GM18508 (cell line): ENCODE measurements around the gene PRKD1.
"Not testable (repeated sequence)": the region's sequence is repeated elsewhere in the genome, so short reads cannot be mapped to it uniquely, and the experiment has no call there.

Source experiments
- ATAC-seq: cut with Tn5 transposase; IDR thresholded peaks from one replicate; pipeline ENCODE4 v1.9.1; 2021; ENCODE audit warnings: moderate number of reproducible peaks; ENCODE audit not compliant: insufficient read depth, unreplicated experiment

The PRKD1 gene

DNA sequence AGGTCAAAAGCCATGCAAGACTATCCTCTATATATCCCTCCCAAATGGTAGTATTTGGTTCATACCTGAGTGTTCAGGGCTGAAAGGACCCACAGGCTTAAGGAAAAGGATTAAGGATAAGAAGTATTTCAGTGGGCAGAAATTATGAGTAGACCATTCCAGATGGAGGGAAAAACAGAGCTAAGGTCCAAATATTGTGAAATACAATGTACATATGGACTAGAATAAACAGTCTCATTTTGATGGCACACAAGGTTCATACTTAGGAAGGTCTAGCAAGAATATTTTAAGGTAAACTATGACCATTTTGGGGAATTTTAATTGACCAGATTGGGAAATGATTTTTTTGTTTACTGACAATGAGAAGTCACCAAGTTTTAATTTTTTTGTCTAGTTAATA lies 124.6 kb downstream of the PRKD1 start:
- no peak for ATAC-seq

DNA sequence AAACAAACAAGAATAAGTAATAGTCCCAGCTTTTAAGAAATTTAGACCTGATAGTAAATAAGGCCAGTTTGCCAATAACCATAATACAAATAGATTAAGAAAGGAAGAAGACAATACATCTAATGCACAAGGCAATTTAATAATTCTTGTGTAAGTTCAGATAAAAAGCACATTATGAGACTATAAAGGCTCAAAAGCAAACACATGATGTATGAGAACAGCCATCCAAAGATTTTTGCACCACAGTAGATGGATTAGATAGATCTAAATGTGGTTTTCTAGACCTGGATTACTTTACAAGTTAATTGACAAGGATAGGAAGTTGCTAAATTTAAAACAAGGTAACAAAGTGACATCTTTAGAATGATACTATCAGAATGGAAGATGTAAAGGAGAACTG lies 125.4 kb downstream of the PRKD1 start:
- ATAC-seq, result no peak

DNA sequence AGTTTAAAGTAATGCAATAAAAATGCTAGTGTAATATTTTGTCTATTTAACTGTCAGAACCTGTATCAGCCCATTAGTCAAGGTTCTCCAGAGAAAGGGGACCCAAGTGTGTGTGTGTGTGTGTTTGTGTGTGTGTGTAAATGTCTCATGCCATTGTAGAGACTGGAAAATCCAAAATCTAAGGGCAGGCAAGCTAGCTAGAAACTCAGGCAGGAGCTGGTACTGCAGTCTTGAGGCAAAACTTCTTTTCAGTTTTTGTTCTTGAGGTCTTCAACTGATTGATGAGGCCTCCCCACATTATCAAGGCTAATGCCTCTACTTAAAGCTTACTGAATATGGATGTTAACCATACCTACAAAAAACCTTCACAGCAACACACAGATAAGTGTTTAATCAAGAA lies 126.7 kb downstream of the PRKD1 start:
- no peak for ATAC-seq

DNA sequence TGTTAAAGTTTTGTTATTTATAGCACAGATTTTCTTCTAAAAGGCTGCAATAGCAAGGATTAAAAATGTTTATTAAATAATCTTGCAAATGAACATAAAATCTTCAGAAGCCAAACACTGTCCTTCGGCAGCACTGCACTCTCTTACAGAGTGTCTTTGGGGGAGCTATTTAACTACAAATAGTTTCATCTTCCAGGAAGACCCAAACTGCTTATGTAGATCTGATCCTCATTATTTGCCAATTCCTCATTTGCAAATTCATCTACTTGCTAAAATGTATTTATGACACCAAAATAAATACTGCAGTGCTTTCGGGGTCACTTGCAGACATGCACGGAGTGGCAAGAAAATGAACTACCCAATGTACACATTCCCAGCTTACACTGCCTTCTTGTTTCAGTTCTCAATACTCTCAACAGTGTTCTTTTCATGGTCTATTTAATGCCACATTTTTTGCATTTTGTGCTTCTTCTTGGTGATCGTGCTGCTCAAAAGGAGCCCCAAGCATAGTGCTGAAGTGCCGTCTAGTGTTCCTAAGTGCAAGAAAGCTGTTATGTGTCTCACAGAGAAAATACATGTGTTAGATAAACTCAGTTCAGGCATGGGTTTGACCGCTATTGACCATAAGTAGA lies 128.1 kb downstream of the PRKD1 start:
- ATAC-seq, result peak; percentile 57

DNA sequence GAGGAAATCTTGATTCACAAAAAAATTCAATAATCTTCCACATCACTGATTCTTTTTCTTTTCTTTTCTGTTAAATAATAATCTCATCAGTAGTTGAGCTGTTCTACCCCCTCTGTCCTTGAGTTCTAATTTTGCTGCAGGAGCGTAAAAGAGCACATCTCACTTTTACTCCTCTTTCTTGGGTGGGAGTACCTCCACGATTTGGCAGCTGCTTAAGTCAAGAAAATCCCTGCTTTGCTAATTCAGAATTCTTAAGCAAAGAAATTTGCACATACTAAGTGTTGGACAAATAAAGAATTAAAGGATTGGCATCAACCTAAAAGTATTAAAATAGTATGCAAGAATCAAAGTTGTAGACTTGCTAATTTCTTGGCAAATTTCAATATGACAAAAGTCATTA lies 128.8 kb downstream of the PRKD1 start:
- ATAC-seq, result no peak

DNA sequence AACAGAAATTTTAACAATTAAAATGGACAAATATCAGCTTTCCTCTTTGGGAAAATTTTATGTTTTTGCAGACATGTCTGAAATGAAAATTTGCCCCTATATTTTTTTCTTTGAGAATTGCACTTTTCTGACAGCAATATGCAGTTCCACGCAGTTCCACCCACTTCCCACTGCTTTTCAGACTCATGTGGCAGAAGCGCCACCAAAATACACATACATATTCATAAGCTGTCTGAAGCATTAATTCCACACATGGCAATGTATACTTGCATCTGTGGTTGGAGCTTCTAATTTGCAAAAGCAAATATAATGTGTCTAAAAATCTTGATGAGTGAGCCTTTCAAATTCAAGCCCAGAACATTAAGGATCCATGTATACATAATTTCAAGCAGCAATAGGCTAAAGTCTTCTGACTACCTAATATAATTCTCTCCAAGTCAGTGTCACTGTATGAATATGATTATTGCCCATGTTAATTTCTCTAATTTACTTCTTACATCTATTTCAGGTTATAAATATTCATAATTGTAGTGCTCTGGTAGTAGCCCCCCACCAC lies 129.5 kb downstream of the PRKD1 start:
- no peak for ATAC-seq

DNA sequence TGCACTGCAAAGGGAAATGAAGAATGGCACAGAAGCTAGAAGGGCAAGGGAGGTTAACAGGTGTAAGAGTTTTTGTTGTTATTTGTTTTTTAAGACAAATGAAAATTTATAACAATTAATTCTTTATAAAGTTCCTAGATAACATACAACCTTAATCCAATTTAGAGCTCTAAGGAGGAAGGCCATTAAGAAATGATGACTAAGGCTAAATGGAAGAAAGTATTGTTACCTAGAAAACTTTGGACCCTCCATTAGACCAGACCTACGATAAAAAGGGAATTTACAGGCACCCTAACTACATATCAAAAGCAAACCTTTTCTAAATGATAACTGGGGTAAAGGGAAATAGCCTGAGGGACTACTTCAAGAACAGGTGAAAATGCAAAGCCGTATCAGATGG lies 130.8 kb downstream of the PRKD1 start:
- no peak for ATAC-seq

DNA sequence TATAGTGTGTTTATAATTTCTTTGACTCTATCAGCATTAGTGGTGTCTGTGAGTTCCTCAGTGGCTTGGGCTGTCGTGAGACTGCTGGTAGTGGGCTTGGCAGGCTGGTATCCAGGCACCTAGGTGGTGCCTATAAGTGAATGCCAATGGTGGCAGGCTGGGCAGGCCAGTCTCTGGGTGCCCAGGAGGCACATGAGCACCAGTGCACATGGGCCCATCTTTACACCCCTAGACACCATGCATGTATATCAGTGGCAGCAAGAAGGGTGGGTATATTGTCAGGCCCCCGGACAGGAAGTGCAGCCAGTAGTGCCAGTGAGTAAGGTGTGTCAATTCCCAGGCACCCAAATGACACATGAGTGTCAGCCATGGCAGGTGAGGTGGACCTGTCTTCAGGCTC lies 138.2 kb downstream of the PRKD1 start:
- no peak for ATAC-seq

DNA sequence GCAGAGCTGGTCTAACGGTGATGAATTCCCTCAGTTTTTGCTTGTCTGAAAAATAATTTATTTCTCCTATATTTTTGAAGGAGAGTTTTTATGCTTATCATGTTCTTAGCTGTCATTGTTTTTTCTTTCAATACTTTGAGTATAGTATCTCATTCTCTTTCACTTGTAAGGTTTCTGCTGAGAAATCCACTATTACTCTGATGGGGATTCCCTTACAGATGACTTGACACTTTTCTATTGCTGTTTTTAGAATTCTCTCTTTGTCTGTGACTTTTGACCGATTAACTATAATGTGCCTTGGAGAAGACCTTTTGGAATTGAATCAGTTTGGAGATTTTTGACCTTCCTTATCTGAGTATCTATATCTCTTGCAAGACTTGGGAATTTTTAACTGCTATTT lies 139.6 kb downstream of the PRKD1 start:
- no peak for ATAC-seq

DNA sequence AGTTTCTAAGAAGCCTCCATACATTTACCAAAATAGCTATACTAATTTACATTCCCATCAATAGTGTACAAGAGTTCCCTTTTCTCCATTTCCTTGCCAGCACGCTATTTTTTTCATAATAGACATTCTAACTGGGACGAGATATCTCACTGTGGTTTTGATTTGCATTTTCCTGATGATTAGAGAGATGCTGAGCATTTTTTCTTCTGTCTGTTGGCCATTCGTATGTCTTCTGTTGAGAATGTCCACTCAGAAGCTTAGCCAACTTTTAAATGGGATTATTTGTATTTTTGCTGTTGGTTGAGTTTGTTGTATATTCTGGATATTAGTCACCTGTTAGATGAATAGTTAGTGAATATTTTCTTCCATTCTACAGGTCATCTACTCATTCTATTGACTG lies 144.1 kb downstream of the PRKD1 start:
- ATAC-seq, result no peak

DNA sequence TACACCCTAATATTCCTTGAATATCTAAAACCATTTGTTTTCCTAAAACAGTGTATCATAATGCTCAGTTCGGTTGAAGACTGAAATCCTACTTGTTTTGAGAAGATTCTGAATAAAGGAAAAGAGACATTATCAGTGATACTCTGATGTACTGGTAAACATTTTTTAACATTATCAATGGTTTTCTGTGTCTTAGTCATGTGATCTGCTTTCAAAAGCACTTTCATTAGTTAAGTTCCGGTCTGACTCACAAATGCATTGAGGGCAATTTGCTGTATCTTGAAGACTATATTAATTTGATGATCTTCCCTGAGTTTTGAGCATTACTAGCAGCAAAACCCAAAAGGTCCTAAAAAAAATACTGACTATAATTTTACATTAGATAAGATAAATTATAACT lies 145.6 kb downstream of the PRKD1 start:
- no peak for ATAC-seq

DNA sequence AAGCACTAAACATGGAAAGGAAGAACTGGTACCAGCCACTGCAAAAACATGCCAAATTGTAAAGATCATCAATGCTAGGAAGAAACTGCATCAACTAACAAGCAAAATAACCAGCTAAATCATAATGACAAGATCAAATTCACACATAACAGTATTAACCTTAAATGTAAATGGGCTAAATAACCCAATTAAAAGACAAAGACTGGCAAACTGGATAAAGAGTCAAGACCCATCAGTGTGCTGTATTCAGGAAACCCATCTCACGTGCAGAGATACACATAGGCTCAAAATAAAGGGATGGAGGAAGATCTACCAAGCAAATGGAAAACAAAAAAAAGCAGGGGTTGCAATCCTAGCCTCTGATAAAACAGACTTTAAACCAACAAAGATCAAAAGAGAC lies 150.5 kb downstream of the PRKD1 start:
- ATAC-seq, result not testable (repeated sequence)

DNA sequence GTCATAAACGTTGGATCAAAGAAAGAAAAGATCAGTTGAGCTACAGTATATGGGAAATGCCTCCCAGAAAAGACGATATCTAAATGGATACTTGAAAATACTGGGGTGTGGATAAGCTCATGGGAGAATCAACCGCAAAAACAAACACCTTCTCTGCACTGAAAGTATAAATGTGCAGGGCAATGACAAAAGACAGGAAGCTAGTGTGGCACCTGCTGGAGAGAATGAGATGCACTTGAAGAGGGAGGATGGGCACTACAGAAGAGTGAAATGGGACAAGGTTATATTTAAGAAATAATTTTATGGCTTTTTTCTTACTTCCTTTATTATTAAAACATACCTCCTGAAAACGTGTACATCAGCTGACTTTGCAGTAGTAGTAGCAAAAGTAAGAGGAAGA lies 153.7 kb downstream of the PRKD1 start:
- no peak for ATAC-seq

DNA sequence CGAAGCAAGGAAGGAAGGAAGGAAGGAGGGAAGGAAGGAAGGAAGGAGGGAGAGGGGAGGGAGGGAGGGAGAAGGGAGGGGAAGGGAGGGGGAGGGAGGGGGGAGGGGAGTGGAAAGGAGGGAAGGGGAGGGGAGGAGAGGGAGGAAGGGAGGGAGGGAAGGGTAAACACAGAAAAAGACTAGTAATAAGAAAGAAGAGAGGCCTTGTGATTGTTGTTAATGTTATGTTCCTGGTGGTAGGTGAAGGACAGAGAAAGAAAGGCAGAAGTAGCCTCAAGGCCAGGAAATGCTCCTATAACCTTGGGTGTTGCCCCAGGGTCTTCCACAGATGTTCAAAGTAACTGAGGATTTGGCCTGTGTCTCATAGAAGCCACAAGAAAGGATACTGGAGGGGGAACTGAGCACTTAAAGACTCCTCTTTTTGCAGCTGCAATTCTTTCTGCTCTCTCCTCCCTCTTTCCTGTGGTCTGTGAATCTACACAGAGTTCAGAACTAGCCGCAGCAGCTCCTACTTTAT lies 164.2 kb downstream of the PRKD1 start:
- ATAC-seq, result no peak

DNA sequence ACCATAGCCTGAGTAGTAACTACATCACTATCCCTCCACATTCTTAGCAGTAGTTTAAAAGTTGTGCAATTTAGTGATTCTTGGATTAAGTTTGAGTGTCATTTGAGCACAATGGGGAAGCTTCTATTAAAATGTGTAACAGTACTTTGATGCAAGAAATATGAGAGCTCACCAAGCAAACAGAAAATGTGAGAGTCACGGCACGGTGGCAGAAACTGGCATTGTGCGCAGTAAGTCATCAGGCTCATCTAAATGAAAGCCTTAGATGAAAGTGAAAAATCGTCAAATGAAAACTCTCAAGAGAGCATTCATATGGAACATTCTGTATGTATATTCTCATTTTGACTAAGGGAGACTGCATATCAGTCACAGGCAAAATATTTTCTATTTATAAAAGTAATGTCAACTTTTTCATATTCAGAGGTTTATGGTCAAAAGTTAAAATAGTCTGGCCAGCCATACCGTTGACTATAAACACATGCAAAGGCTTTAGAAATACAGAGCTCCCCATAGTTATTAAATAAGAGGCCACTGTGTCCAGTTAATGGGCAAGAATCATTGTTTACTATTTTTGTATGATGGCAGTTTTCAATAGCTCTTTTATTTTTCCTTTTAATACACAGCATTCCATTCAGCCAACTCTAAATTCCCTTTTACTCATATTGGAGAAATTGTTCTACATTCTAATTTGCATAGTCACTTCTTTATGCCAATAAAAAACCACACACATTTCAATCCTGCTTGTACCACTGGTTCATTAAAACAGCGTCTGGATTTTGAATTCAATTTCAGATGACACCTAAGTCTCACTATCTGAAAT lies 167.9 kb downstream of the PRKD1 start:
- ATAC-seq, result peak; percentile 93

DNA sequence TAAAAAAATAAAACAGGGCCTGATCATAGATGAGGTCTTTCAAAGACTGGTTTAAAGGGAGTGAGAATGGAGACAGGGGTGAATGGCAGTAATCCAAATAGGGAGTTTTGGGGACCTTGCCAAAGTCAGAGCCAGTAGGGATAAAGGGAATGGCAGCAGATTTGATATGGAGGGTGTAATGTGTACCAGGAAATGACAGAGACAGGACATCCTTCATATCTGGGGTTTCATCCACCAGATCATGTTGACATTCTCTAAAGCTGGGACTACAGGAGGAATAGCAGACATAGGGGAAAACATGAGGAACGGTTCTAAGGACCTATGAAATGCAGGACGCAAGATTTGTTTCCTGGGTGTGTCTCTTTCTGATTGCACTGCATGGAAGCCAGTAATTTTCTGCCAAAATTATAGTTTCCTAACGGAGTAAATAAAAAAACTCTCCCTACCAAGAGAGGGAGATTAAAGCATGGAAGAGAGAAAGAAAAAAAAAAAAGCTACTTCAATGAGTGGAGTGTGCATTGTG lies 169.9 kb downstream of the PRKD1 start:
- no peak for ATAC-seq

DNA sequence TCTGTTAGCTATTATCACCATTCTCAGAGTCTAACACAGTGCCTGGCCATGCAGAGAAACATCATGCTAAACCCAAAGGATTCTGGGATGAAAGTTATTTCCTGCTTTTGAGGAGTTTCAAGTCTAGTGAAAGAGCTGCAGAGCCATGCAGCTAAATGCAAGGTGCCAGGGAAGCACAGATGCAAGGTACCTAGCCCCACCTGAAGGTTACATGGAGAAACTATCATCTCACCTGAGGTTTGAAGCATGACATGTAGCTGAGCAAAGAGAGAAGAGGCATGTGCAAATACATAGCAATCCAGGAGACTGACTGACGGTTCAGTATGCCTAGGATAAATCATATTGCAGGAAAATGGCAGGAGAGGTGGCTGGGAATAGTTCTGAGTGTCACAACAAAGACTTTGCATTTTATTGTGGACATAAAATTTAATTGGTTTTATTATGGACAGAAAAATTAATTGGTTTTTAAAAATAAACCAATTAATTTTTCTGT lies 170.4 kb downstream of the PRKD1 start:
- no peak for ATAC-seq

DNA sequence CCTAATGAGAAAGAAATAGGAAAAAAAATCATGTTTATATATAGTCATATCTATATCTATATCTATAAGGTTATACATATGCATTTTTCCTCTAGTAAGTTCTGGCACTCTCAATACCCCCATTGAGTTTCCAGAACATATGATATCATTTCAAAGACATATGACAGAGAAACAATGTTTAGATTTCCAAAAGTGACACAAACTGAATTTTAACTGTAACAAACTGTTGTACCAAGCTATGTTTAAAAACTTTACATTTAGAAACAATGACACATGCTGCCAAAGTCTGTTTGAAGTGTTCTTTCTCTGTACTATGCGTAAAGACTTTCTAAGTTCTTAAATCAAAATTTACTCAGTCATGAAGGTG lies 171.6 kb downstream of the PRKD1 start:
- ATAC-seq, result no peak

DNA sequence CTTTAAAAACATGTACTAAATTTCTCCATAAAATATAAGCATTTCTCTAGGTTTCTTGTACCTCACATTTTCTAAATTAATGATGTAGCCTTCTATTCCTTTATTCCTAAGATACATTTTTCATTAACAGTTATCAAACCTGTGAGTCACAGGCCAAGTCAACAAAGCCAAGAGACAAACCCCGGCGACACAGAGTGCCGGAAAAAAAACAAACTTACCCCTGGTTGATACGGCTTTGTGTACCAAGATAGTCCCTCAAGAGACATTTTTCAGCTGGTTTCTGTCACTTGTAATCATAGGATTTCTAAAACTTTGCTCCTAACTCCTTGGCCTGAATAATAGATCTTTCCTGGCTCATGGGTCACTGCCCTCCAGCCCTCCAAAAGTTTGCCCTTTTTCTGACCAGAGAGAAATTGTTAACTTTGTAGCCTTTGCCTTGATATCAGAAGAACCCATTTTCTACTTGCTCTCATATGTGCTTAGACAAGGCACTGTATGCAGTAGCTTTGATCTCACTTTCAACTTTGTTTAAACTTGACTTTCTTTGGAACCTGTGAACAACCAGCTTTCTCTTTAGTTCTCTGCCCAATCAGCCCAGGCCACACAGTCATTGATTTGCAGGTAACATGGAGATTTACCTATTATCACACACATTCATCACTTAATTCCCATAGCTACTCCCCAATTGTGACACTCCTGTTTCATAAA lies 172.2 kb downstream of the PRKD1 start:
- no peak for ATAC-seq

DNA sequence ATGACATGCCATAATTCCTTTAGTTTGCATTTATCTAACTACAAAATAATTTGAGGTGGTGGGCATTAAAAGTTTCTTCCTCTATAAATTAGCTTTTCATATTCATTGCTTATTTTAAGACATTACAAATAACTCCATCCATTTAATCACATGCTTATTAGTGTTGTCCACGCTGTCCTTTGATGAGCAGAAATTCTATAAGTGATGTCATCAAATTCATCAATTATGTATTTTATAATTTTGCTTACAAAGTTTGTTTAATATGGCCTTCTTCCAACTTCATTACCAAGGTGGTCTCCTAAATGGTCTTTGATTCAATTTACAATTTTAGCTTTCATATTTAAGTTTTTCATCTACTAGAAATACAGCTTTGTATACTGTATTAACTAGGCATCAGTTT lies 173.5 kb downstream of the PRKD1 start:
- no peak for ATAC-seq
